SU-DHL-6 (cell line): ENCODE results near the gene GRIK3.

ENCODE experiments used
- CTCF ChIP-seq: fragments of 200-600 bp; sonication (generic); IDR thresholded peaks from one replicate; pipeline ENCODE4 v1.5.1; 2017; ENCODE audit warnings: antibody characterized with exemption, mild to moderate bottlenecking, low read length, moderate library complexity; ENCODE audit not compliant: insufficient read depth, poor library complexity, severe bottlenecking
- EZH2phosphoT487 ChIP-seq: fragments of 200-600 bp; sonication (generic), shearing (Covaris generic); conservative IDR thresholded peaks from 2 replicates; pipeline ENCODE4 v1.6.1; 2018; ENCODE audit warnings: mild to moderate bottlenecking, antibody characterized with exemption, low read length, moderate library complexity, mixed read lengths

GRCh38 chr1:36859926-36860325, 174.4 kb downstream of the GRIK3 start:
- no peak for TF ChIP-seq CTCF
- TF ChIP-seq EZH2phosphoT487, result no peak
